Neural cell (in vitro differentiated cells): ENCODE results near the gene SMG6. TPM values are rescaled to one million over a fixed set of nuclear protein-coding genes. Genes with fewer than 3 reads are reported as not detected.

Experiments used
- H2AFZ ChIP-seq: fragments of 200-600, 300-800 bp; sonication (generic), shearing (Covaris generic); 2 replicates; pipeline ENCODE4 v1.6.0; 2014; ENCODE audit warnings: low read depth, mild to moderate bottlenecking, antibody characterized with exemption, low read length, moderate library complexity
- H3F3A ChIP-seq: fragments of 200-600 bp; shearing (Covaris generic); 2 replicates; pipeline ENCODE4 v1.6.1; 2016; ENCODE audit warnings: mild to moderate bottlenecking, moderate library complexity, mixed read lengths, antibody characterized with exemption, low read length; ENCODE audit not compliant: insufficient read depth, poor library complexity, severe bottlenecking
- H3K27ac ChIP-seq: fragments of 200-600, 300-800 bp; sonication (generic), shearing (Covaris generic); 2 replicates; pipeline ENCODE4 v1.5.1; 2014; ENCODE audit warnings: mild to moderate bottlenecking, low read length, moderate library complexity
- H3K27me3 ChIP-seq: fragments of 300-800, 200-600 bp; sonication (generic), shearing (Covaris generic); 2 replicates; pipeline ENCODE4 v1.6.0; 2014; ENCODE audit warnings: mild to moderate bottlenecking, low read depth, low read length, moderate library complexity; ENCODE audit not compliant: insufficient read depth
- H3K36me3 ChIP-seq: fragments of 300-800, 200-600 bp; sonication (generic), shearing (Covaris generic); 2 replicates; pipeline ENCODE4 v1.5.1; 2014; ENCODE audit warnings: mild to moderate bottlenecking, antibody characterized with exemption, low read length, moderate library complexity; ENCODE audit not compliant: insufficient read depth
- H3K4me2 ChIP-seq: fragments of 300-800, 200-600 bp; sonication (generic), shearing (Covaris generic); 2 replicates; pipeline ENCODE4 v1.6.0; 2014; ENCODE audit warnings: mild to moderate bottlenecking, low read length
- H3K4me3 ChIP-seq: fragments of 300-800, 200-600 bp; sonication (generic), shearing (Covaris generic); 2 replicates; pipeline ENCODE4 v1.5.1; 2014; ENCODE audit warnings: mild to moderate bottlenecking, low read length, moderate library complexity
- H3K79me2 ChIP-seq: fragments of 200-600 bp; shearing (Covaris generic); replicated peaks from 2 replicates; pipeline ENCODE4 v1.6.0; 2014; ENCODE audit warnings: mild to moderate bottlenecking, low read length, moderate library complexity; ENCODE audit not compliant: insufficient read depth
- H3K9ac ChIP-seq: fragments of 300-800, 200-600 bp; sonication (generic), shearing (Covaris generic); 2 replicates; pipeline ENCODE4 v1.6.1; 2016; ENCODE audit warnings: mild to moderate bottlenecking, low read length, mixed read lengths
- H3K9me2 ChIP-seq: fragments of 200-600 bp; shearing (Covaris generic); 2 replicates; pipeline ENCODE4 v1.6.1; 2016; ENCODE audit warnings: mild to moderate bottlenecking, low read length, mixed read lengths; ENCODE audit not compliant: insufficient read depth
- H3K9me3 ChIP-seq: fragments of 200-600, 300-800 bp; sonication (generic), shearing (Covaris generic); 2 replicates; pipeline ENCODE4 v1.6.1; 2016; ENCODE audit warnings: mild to moderate bottlenecking, mixed run types, low read length, moderate library complexity, mixed read lengths
- H4K20me1 ChIP-seq: fragments of 200-600 bp; shearing (Covaris generic); 2 replicates; pipeline ENCODE4 v1.6.1; 2016; ENCODE audit warnings: mild to moderate bottlenecking, mixed run types; ENCODE audit not compliant: insufficient read depth
- CTCF ChIP-seq: fragments of 450-650 bp; IDR thresholded peaks from 2 replicates; pipeline ENCODE4 v1.5.1; 2014; ENCODE audit warnings: antibody characterized with exemption, mild to moderate bottlenecking, moderate library complexity; ENCODE audit not compliant: poor library complexity, severe bottlenecking
- EP300 ChIP-seq: fragments of 450-650 bp; conservative IDR thresholded peaks from 2 replicates; pipeline ENCODE4 v1.6.1; 2014; ENCODE audit warnings: antibody characterized with exemption, mild to moderate bottlenecking, moderate library complexity; ENCODE audit not compliant: poor library complexity, severe bottlenecking
- EZH2 ChIP-seq: fragments of 200-600, 300-800 bp; shearing (Covaris generic), sonication (generic); IDR thresholded peaks from 2 replicates; pipeline ENCODE4 v1.6.1; 2014; ENCODE audit warnings: antibody characterized with exemption, low read length, borderline replicate concordance, mild to moderate bottlenecking; ENCODE audit not compliant: insufficient read depth, poor library complexity, severe bottlenecking
- MXI1 ChIP-seq: fragments of 450-650 bp; conservative IDR thresholded peaks from 2 replicates; pipeline ENCODE4 v1.6.1; 2014; ENCODE audit warnings: antibody characterized with exemption, mild to moderate bottlenecking; ENCODE audit not compliant: poor library complexity, severe bottlenecking
- POLR2AphosphoS5 ChIP-seq: IDR thresholded peaks from 2 replicates; pipeline ENCODE4 v1.6.1; 2012
- RAD21 ChIP-seq: fragments of 450-650 bp; conservative IDR thresholded peaks from 2 replicates; pipeline ENCODE4 v1.6.1; 2014; ENCODE audit warnings: antibody characterized with exemption, mild to moderate bottlenecking, moderate library complexity
- REST ChIP-seq: IDR thresholded peaks from 2 replicates; pipeline ENCODE4 v1.6.1; 2012; ENCODE audit warnings: borderline replicate concordance
- SMC3 ChIP-seq: fragments of 450-650 bp; conservative IDR thresholded peaks from 2 replicates; pipeline ENCODE4 v1.6.1; 2014; ENCODE audit warnings: antibody characterized with exemption, mild to moderate bottlenecking, moderate library complexity; ENCODE audit not compliant: poor library complexity
- TAF1 ChIP-seq: IDR thresholded peaks from 2 replicates; pipeline ENCODE4 v1.6.1; 2012; ENCODE audit warnings: low read depth
- polyA plus RNA-seq: library from polyadenylated mRNA; depleted of rRNA; stranded (reverse); fragments of >200 nt; gene quantifications from 2 replicates; pipeline ENCODE4 v1.2.3, GENCODE V29; 2014

The SMG6 gene
- polyA plus RNA-seq, 1 donor from 2014 or later = 13.9 TPM

GRCh38 chr17:2108170-2108569 is 195.4 kb downstream of the SMG6 start:
- Histone ChIP-seq H3K4me3 (no peak overlapping the region), H3F3A (no peaks in the 10 kb centered on the region), H3K79me2 (no peaks in the 10 kb centered on the region), H3K36me3 (no peaks in the 10 kb centered on the region), H4K20me1 (no peaks in the 10 kb centered on the region), H3K27ac (no peak overlapping the region), H3K9ac (no peak overlapping the region), H3K9me2 (no peaks in the 10 kb centered on the region), H3K4me2 (no peak overlapping the region), H3K9me3 (no peaks in the 10 kb centered on the region), H2AFZ (no peak overlapping the region), H3K27me3 (no peaks in the 10 kb centered on the region)
- TF ChIP-seq POLR2AphosphoS5 = no peak
- no peak for TF ChIP-seq EZH2
- no peak for TF ChIP-seq TAF1
- TF ChIP-seq SMC3 = no peak
- TF ChIP-seq REST = no peak
- no peak for TF ChIP-seq MXI1
- TF ChIP-seq RAD21 = no peak
- TF ChIP-seq CTCF = no peak
- no peak for TF ChIP-seq EP300

GRCh38 chr17:2107506-2107905 is 196.1 kb downstream of the SMG6 start:
- Histone ChIP-seq H3K36me3 (no peaks in the 10 kb centered on the region), H3K27ac (no peak overlapping the region), H3K4me3 (no peak overlapping the region), H2AFZ (no peak overlapping the region), H3K79me2 (no peaks in the 10 kb centered on the region), H4K20me1 (no peaks in the 10 kb centered on the region), H3K9me2 (no peaks in the 10 kb centered on the region), H3K9ac (no peak overlapping the region), H3K27me3 (no peaks in the 10 kb centered on the region), H3K4me2 (no peak overlapping the region), H3K9me3 (no peaks in the 10 kb centered on the region), H3F3A (no peaks in the 10 kb centered on the region)
- TF ChIP-seq TAF1 (no peak), REST (no peak), CTCF (no peak), SMC3 (no peak), POLR2AphosphoS5 (no peak), EZH2 (no peak), RAD21 (no peak), MXI1 (no peak), EP300 (no peak)
